ENCODE data around the gene ATG10. TPM values are rescaled to one million over a fixed set of nuclear protein-coding genes. Genes with fewer than 3 reads are reported as not detected.

ATG10 gene
- total RNA-seq, 2 donors from 2014 or later: 7.7 to 9.0 TPM

DNA sequence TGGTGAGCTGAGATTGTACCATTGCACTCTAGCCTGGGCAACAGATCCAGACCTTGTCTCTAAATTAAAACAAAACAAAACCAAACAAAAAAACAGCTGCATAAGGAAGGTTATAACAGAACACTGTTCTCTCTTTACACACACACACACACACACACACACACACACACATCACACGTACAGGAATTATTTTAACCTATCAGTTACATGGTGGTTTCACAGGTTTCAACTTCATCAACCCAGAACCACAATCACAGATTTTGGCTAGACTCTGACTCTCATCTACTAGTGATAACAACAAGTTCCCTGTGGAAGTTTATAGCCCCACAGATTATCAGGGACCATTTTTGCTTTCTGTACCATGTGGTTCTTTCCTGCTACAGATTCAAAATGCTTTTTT lies 246.1 kb downstream of the ATG10 start:
- no peak for ATAC-seq
- no peak overlapping the region for H3K27ac Mint-ChIP-seq
- no peak for DNase-seq

DNA sequence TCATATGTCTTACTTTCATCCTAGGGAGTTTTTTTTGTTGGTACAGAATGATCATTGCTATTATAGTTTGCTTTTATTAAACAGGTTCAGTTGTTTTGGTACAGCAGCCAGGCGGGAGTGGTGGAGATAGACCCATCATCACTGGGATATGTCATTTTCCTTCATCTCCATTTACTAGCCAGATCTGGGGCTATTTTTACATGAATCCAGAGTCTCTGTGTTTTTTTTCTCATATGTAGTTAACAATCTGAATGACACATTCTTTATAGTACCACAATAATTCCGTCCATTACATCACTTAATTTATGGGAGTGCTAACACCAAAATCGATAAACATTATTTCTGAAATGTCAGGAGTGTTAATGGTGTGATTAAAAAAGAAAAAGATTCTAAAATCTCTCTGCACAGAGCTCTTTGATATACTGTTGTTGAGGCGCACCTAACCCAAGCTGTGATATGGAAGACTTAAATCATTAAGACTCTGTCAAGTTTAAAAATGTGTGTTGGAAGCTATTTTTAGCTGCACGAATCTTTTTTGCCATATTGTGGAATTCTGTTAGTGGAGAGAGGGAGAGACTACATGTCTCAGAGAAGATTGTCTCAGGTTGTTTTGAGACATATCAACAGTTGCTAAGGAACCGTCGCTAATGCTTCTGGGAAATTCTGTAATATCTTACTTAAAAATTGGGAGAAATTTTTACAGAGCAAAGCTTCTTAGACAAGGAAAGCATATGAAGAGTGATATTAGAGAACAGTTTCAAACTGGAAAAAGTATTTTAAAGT lies 246.7 kb downstream of the ATG10 start:
- peaks cover 8% of the 10 kb centered on the region for H3K4me1 Mint-ChIP-seq
- H3K27ac Mint-ChIP-seq: no peak overlapping the region

More for the DNA sequence above, 246.1 kb downstream of the ATG10 start:
- H3K4me3 Mint-ChIP-seq: no peak overlapping the region
- H3K4me1 Mint-ChIP-seq: peaks cover 8% of the 10 kb centered on the region
- H3K27me3 Mint-ChIP-seq: no peaks in the 10 kb centered on the region
- no peaks in the 10 kb centered on the region for H3K9me3 ChIP-seq (ENCODE audit: control insufficient read depth, low read length, poor library complexity, severe bottlenecking)
- no peaks in the 10 kb centered on the region for H3K36me3 Mint-ChIP-seq (ENCODE audit: low read depth)

DNA sequence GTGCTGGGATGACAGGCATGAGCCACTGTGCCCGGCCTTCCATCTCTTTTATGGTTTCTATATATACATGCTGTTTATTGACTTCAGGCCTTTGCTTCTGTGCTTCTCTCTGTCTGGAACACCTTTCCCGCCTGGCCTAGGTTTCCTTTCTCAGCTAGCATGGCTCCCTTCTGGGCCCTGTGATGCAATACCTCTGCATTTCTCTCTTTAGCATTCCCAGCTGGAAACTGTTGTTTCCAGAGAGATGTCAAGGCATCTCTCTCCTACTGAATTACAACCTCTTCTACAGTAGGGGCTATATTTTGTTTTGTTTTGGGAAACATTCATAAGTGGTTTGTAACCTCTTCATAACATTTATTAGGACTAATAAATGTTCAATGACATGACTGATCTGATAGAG lies 249.2 kb downstream of the ATG10 start:
- DNase-seq (no peak), ATAC-seq (no peak)
- H3K4me1 Mint-ChIP-seq: peaks cover 18% of the 10 kb centered on the region
- H3K27ac Mint-ChIP-seq: no peak overlapping the region
- no peaks in the 10 kb centered on the region for H3K27me3 Mint-ChIP-seq
- H3K9me3 ChIP-seq (ENCODE audit: control insufficient read depth, low read length, poor library complexity, severe bottlenecking): no peaks in the 10 kb centered on the region
- H3K4me3 Mint-ChIP-seq: no peak overlapping the region
- no peaks in the 10 kb centered on the region for H3K36me3 Mint-ChIP-seq (ENCODE audit: low read depth)

More for the DNA sequence above, 246.7 kb downstream of the ATG10 start:
- no peaks in the 10 kb centered on the region for H3K27me3 Mint-ChIP-seq
- H3K9me3 ChIP-seq (ENCODE audit: control insufficient read depth, low read length, poor library complexity, severe bottlenecking): no peaks in the 10 kb centered on the region
- no peak overlapping the region for H3K4me3 Mint-ChIP-seq
- H3K36me3 Mint-ChIP-seq (ENCODE audit: low read depth): no peaks in the 10 kb centered on the region
- DNase-seq (no peak), ATAC-seq (no peak)

GRCh38 chr5:82222597-82223574 lies 251.1 kb downstream of the ATG10 start:
- DNase-seq: no peak
- Mint-ChIP-seq H3K27me3 (no peaks in the 10 kb centered on the region), H3K4me3 (no peak overlapping the region), H3K4me1 (peaks cover 16% of the 10 kb centered on the region), H3K36me3 (ENCODE audit: low read depth) (no peaks in the 10 kb centered on the region), H3K27ac (peak overlapping the region; percentile 47)
- no peaks in the 10 kb centered on the region for H3K9me3 ChIP-seq (ENCODE audit: control insufficient read depth, low read length, poor library complexity, severe bottlenecking)
- no peak for ATAC-seq

- Mint-ChIP-seq H3K4me3 (no peak overlapping the region), H3K36me3 (ENCODE audit: low read depth) (no peaks in the 10 kb centered on the region), H3K27me3 (no peaks in the 10 kb centered on the region), H3K27ac (no peak overlapping the region), H3K4me1 (peaks cover 14% of the 10 kb centered on the region)
- DNase-seq (peak; percentile 21 to 56 (median 28)), ATAC-seq (peak; percentile 93)
- no peaks in the 10 kb centered on the region for H3K9me3 ChIP-seq (ENCODE audit: control insufficient read depth, low read length, poor library complexity, severe bottlenecking)
These were observed 253.8 kb downstream of the ATG10 start for GRCh38 chr5:82225525-82226172.

- H3K9me3 ChIP-seq (ENCODE audit: control insufficient read depth, low read length, poor library complexity, severe bottlenecking): no peaks in the 10 kb centered on the region
- H3K4me1 Mint-ChIP-seq: peaks cover 8% of the 10 kb centered on the region
- DNase-seq: no peak
- peaks cover 3% of the 10 kb centered on the region for H3K36me3 Mint-ChIP-seq (ENCODE audit: low read depth)
- no peak overlapping the region for H3K27ac Mint-ChIP-seq
- no peaks in the 10 kb centered on the region for H3K27me3 Mint-ChIP-seq
- no peak overlapping the region for H3K4me3 Mint-ChIP-seq
- no peak for ATAC-seq
These were observed 263.1 kb downstream of the ATG10 start for GRCh38 chr5:82234885-82235284.

- H3K4me3 Mint-ChIP-seq: no peak overlapping the region
- no peaks in the 10 kb centered on the region for H3K36me3 Mint-ChIP-seq (ENCODE audit: low read depth)
- DNase-seq (no peak), ATAC-seq (no peak)
- no peaks in the 10 kb centered on the region for H3K4me1 Mint-ChIP-seq
- H3K27me3 Mint-ChIP-seq: no peaks in the 10 kb centered on the region
- H3K9me3 ChIP-seq (ENCODE audit: control insufficient read depth, low read length, poor library complexity, severe bottlenecking): peaks cover 3% of the 10 kb centered on the region
- H3K27ac Mint-ChIP-seq: no peak overlapping the region
These were observed 272.3 kb downstream of the ATG10 start for GRCh38 chr5:82244151-82244550.

DNA sequence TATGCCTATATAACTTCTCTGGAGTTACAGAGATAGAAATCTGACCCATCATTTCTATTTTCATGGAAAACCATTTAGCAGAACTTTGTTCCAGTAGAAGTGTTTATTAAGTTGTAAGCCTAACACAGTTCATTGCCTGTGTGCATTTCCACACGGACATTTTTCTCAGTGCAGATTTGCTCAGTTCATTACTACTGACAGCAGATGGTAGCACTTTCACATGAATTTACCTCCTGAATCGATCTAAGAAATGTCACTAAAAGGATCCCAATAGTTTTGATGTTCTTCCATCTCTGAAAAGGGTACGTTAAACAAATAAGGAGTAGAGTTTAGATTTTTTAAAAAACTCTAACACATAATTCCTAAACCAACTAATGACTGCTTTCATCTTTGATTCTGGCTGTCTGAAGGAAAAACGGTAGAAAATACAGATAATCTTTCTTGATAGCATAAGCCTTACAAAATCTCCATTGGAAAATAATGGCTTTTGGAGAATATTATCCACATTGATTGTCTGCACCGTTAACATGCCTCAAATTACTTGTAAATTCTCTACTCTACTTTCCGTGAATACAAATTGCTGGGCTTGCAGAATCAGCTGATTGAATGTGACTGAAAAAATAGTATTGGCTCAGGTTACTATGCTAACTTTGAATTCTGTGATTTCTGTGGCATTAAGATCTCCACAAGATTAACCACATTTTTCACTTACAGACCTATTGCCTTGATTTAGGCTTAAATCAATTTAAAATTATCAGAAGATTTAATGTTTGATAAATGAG lies 273.2 kb downstream of the ATG10 start:
- no peaks in the 10 kb centered on the region for H3K27me3 Mint-ChIP-seq

DNA sequence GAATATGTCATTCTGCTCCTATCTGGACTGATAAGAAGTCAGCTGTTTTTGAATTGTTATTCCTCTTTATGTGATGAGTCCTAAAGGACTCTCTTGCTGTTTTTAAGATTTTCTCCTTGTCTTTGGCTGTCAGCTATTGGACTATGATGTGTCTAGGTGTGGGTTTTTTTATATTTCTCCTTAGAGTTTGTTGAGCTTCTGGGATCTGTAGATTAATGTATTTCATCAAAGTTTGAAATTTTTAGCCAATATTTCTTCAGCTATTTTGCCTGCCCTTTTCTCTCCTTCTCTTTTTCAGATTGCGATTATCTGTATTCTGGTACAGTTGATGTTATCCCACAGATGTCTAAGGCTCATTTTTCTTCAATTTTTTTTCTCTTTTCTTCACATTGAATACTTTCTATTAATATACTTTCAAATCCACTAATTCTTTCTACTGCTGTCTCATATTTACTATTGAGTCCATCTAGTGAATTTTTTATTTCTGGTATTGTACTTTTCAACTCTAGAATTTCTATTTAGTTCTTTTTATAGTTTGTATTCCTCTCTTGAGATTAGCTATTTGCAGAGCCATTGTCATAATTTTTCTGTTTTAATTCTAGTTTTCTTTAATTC lies 275.2 kb downstream of the ATG10 start:
- H3K27me3 Mint-ChIP-seq: no peaks in the 10 kb centered on the region
- no peak overlapping the region for H3K4me3 Mint-ChIP-seq
- no peak overlapping the region for H3K27ac Mint-ChIP-seq
- ATAC-seq (no peak), DNase-seq (no peak)
- peaks cover 3% of the 10 kb centered on the region for H3K9me3 ChIP-seq (ENCODE audit: control insufficient read depth, low read length, poor library complexity, severe bottlenecking)
- no peaks in the 10 kb centered on the region for H3K36me3 Mint-ChIP-seq (ENCODE audit: low read depth)
- no peaks in the 10 kb centered on the region for H3K4me1 Mint-ChIP-seq

More for the DNA sequence above, 273.2 kb downstream of the ATG10 start:
- Mint-ChIP-seq H3K4me3 (no peak overlapping the region), H3K4me1 (no peaks in the 10 kb centered on the region), H3K36me3 (ENCODE audit: low read depth) (no peaks in the 10 kb centered on the region), H3K27ac (no peak overlapping the region)
- ATAC-seq (no peak), DNase-seq (no peak)
- H3K9me3 ChIP-seq (ENCODE audit: control insufficient read depth, low read length, poor library complexity, severe bottlenecking): peaks cover 3% of the 10 kb centered on the region

GRCh38 chr5:82252744-82253143 lies 280.9 kb downstream of the ATG10 start:
- Mint-ChIP-seq H3K36me3 (ENCODE audit: low read depth) (no peaks in the 10 kb centered on the region), H3K27me3 (no peaks in the 10 kb centered on the region), H3K4me1 (peaks cover 2% of the 10 kb centered on the region), H3K27ac (no peak overlapping the region), H3K4me3 (no peak overlapping the region)
- H3K9me3 ChIP-seq (ENCODE audit: control insufficient read depth, low read length, poor library complexity, severe bottlenecking): no peaks in the 10 kb centered on the region
- ATAC-seq: no peak
- no peak for DNase-seq

- peaks cover 4% of the 10 kb centered on the region for H3K36me3 Mint-ChIP-seq (ENCODE audit: low read depth)
- no peak for DNase-seq
- no peak overlapping the region for H3K4me3 Mint-ChIP-seq
- ATAC-seq: no peak
- H3K4me1 Mint-ChIP-seq: peaks cover 2% of the 10 kb centered on the region
- H3K9me3 ChIP-seq (ENCODE audit: control insufficient read depth, low read length, poor library complexity, severe bottlenecking): no peaks in the 10 kb centered on the region
- no peaks in the 10 kb centered on the region for H3K27me3 Mint-ChIP-seq
- no peak overlapping the region for H3K27ac Mint-ChIP-seq
These were observed 284.0 kb downstream of the ATG10 start for GRCh38 chr5:82255844-82256243.

DNA sequence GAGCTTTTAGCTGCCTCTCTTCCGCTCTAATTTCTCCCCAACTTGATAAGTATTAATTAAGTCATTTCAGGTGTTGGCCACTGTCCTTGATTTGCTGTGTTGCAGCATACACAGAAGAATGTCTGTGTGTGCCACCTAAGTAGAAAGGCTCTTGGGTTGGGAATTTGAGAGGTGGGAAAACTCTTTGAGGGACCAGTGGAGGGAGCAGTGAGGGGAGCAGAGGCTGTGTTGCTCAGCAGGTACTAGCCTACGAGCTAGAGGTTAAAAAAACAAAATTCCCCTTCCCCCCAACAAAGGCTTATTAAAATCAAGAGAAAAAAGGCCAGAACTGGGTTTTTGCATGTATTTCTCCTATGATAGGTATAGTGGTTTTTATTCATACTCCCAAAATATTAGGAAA lies 285.4 kb downstream of the ATG10 start:
- no peak for DNase-seq
- Mint-ChIP-seq H3K27ac (peak overlapping the region; percentile 72), H3K4me1 (peaks cover 2% of the 10 kb centered on the region), H3K36me3 (ENCODE audit: low read depth) (peaks cover 4% of the 10 kb centered on the region), H3K27me3 (no peaks in the 10 kb centered on the region), H3K4me3 (no peak overlapping the region)
- no peak for ATAC-seq
- H3K9me3 ChIP-seq (ENCODE audit: control insufficient read depth, low read length, poor library complexity, severe bottlenecking): no peaks in the 10 kb centered on the region

Data from T-helper 17 cell (primary cell).